C4-2B (cell line): ENCODE results near the gene RBFOX2.

Experiments
- ZFX ChIP-seq: fragments of 450-650 bp; IDR thresholded peaks from 2 replicates; pipeline ENCODE4 v1.6.1; 2017
- TF ChIP-seq, protein P1 (sequence below): fragments of 450-650 bp; conservative IDR thresholded peaks from 2 replicates; pipeline ENCODE4 v1.5.1; 2017; ENCODE audit warnings: mild to moderate bottlenecking

DNA sequence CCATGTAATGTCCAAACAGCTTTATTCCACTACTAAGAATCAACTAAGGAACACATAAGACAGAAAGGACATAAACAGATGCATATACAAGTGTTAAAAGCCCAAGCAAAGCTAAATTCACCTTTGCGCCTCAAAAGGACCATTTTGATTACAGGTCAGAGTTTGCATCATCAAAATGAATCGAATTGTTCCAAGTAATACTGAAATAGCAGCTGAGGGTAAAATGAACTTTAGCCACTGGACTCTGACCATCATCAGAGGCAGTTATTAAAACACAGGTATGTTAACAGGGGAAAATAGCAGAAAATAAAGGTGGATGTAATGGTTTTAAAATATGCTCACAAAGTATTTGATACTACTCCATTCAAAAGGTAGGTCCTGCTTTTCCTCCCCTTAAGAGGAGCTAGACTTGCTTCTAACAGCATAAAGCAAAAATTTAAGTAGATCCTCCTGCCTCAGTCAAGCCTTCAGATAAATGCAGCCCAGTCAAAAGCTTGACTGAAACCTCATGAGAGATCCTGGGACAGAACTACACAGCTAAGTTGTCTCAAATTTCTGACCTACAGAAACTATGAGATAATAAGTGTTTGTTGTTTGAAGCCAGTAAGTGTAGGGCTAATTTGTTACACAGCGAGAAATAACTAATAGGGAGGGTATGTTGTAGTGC is 35.4 kb downstream of the RBFOX2 start:
- TF ChIP-seq, protein P1, sequence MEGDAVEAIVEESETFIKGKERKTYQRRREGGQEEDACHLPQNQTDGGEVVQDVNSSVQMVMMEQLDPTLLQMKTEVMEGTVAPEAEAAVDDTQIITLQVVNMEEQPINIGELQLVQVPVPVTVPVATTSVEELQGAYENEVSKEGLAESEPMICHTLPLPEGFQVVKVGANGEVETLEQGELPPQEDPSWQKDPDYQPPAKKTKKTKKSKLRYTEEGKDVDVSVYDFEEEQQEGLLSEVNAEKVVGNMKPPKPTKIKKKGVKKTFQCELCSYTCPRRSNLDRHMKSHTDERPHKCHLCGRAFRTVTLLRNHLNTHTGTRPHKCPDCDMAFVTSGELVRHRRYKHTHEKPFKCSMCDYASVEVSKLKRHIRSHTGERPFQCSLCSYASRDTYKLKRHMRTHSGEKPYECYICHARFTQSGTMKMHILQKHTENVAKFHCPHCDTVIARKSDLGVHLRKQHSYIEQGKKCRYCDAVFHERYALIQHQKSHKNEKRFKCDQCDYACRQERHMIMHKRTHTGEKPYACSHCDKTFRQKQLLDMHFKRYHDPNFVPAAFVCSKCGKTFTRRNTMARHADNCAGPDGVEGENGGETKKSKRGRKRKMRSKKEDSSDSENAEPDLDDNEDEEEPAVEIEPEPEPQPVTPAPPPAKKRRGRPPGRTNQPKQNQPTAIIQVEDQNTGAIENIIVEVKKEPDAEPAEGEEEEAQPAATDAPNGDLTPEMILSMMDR, result no peak
- TF ChIP-seq ZFX, result no peak
